ENCODE measurements around the gene OR6S1. TPM values are rescaled to one million over a fixed set of nuclear protein-coding genes. Genes with fewer than 3 reads are reported as not detected.

Gene OR6S1
- total and polyA plus RNA-seq, 2 donors (not counting 3 experiments of a cell fraction or from before 2014, with no cell fraction given) = not detected

GRCh38 chr14:20680843-20681347 is 39.4 kb upstream of the OR6S1 start:
- H3K4me2 ChIP-seq (ENCODE audit: insufficient read depth, low read length) = peak overlapping the region; percentile 86
- H4K20me1 ChIP-seq (replicated peaks; ENCODE audit: control insufficient read depth, extremely low read depth, insufficient read depth, low read length) = no peaks in the 10 kb centered on the region
- no peaks in the 10 kb centered on the region for H3K9me3 ChIP-seq (replicated peaks; ENCODE audit: control insufficient read depth, insufficient read depth, low read length)
- dilution Hi-C loops (cut with MboI; ENCODE audit: extremely low pct_ligation_motif_present, low sequenced_read_pairs) = no loop called here
- POLR2A ChIA-PET = interaction anchor here (1.7 to 1.9 kb wide), 2 partner anchors 268 to 338 kb away, joined by 4 read pairs; partner anchors contain the start of genes PARP2 and TEP1
- peak overlapping the region; percentile 75 for H2AFZ ChIP-seq (ENCODE audit: low read depth, low read length)
- H3K27ac ChIP-seq (ENCODE audit: insufficient read depth, low read depth, low read length) = peak overlapping the region; percentile 97
- DNase-seq (ENCODE audit: low read depth, low spot score) = no peak
- H3K9me1 ChIP-seq (replicated peaks; ENCODE audit: control insufficient read depth, extremely low read depth, insufficient read depth, low read length) = no peaks in the 10 kb centered on the region
- no peak for TF ChIP-seq GATA2 (IDR thresholded peaks at IDR 0.05; ENCODE audit: insufficient read depth, insufficient read length, low read depth, low read length)
- no peak for TF ChIP-seq MAX (IDR thresholded peaks at IDR 0.05; ENCODE audit: insufficient read depth, insufficient read length)
- no peak for TF ChIP-seq JUN (IDR thresholded peaks at IDR 0.05; ENCODE audit: borderline replicate concordance, insufficient read depth, insufficient read length, low read depth)
- TF ChIP-seq, protein P1, sequence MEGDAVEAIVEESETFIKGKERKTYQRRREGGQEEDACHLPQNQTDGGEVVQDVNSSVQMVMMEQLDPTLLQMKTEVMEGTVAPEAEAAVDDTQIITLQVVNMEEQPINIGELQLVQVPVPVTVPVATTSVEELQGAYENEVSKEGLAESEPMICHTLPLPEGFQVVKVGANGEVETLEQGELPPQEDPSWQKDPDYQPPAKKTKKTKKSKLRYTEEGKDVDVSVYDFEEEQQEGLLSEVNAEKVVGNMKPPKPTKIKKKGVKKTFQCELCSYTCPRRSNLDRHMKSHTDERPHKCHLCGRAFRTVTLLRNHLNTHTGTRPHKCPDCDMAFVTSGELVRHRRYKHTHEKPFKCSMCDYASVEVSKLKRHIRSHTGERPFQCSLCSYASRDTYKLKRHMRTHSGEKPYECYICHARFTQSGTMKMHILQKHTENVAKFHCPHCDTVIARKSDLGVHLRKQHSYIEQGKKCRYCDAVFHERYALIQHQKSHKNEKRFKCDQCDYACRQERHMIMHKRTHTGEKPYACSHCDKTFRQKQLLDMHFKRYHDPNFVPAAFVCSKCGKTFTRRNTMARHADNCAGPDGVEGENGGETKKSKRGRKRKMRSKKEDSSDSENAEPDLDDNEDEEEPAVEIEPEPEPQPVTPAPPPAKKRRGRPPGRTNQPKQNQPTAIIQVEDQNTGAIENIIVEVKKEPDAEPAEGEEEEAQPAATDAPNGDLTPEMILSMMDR (IDR thresholded peaks at IDR 0.05; ENCODE audit: extremely low read depth in 1 of 2, insufficient read depth in 1 of 2, low read depth in 1 of 2, low read length in 2 of 2) = no peak
- CTCF ChIA-PET = interaction anchor here (1.1 to 6.4 kb wide), 11 partner anchors 10 to 424 kb away, joined by 3 to 49 read pairs (median 8); partner anchors contain the start of genes PARP2 and RNASE1
- H3K9ac ChIP-seq (replicated peaks; ENCODE audit: extremely low read depth, insufficient read depth, low read length) = peak overlapping the region; percentile 97
- H3K36me3 ChIP-seq (ENCODE audit: control insufficient read depth in 2 of 2, extremely low read depth in 1 of 2, insufficient read depth in 2 of 2, low read length in 2 of 2) = no peaks in the 10 kb centered on the region
- H3K4me1 ChIP-seq (ENCODE audit: control insufficient read depth, extremely low read depth, insufficient read depth, low read length) = peaks cover 23% of the 10 kb centered on the region
- no TSS peak for BruUV-seq (replicated peaks)
- peaks cover 9 to 11% of the 10 kb centered on the region in 2 experiments for H3K27me3 ChIP-seq (ENCODE audit: control insufficient read depth in 2 of 2, insufficient read depth in 2 of 2, low read length in 2 of 2)
- no peak for FAIRE-seq
- intact Hi-C loops (cut with micrococcal nuclease) = loop anchor here (1.0 to 2.0 kb wide), 4 partner anchors 18 to 268 kb away; partner anchors contain the start of gene TEP1
- H3K79me2 ChIP-seq (ENCODE audit: control insufficient read depth, insufficient read depth, low read length) = no peaks in the 10 kb centered on the region
- peak overlapping the region; percentile 40 to 84 (median 45) for H3K4me3 ChIP-seq (replicated peaks in 1 of 3; ENCODE audit: insufficient read depth in 1 of 3, low read depth in 1 of 3, low read length in 3 of 3)
